ENCODE results near the gene PHACTR1. TPM values are rescaled to one million over a fixed set of nuclear protein-coding genes. Genes with fewer than 3 reads are reported as not detected.
A peak's percentile ranks its signal among the peaks of the same experiment; 100 is the strongest.

Gene PHACTR1
- total RNA-seq, 2 experiments from 2014 or later: 0.79 to 1.5 TPM

GRCh38 chr6:13212538-13212937, 496.0 kb downstream of the PHACTR1 start:
- no peak for DNase-seq
- peaks cover 3% of the 10 kb centered on the region for H3K27me3 Mint-ChIP-seq
- no peaks in the 10 kb centered on the region for H3K36me3 Mint-ChIP-seq
- no peak for ATAC-seq (ENCODE audit: low read depth)
- no peaks in the 10 kb centered on the region for H3K9me3 Mint-ChIP-seq
- no peaks in the 10 kb centered on the region for H3K4me1 Mint-ChIP-seq
- no peak overlapping the region for H3K4me3 Mint-ChIP-seq
- POLR2A ChIA-PET: no interaction called here
- no peak overlapping the region for H3K27ac Mint-ChIP-seq

GRCh38 chr6:13215390-13215789, 498.8 kb downstream of the PHACTR1 start:
- H3K27ac Mint-ChIP-seq: no peak overlapping the region
- peaks cover 4% of the 10 kb centered on the region for H3K27me3 Mint-ChIP-seq
- H3K4me3 Mint-ChIP-seq: no peak overlapping the region
- no peaks in the 10 kb centered on the region for H3K36me3 Mint-ChIP-seq
- POLR2A ChIA-PET: no interaction called here
- ATAC-seq (ENCODE audit: low read depth) (no peak), DNase-seq (no peak)
- no peaks in the 10 kb centered on the region for H3K4me1 Mint-ChIP-seq
- H3K9me3 Mint-ChIP-seq: no peaks in the 10 kb centered on the region

GRCh38 chr6:13216236-13217014, 499.9 kb downstream of the PHACTR1 start:
- H3K9me3 Mint-ChIP-seq: no peaks in the 10 kb centered on the region
- no peaks in the 10 kb centered on the region for H3K36me3 Mint-ChIP-seq
- DNase-seq: no peak
- H3K4me3 Mint-ChIP-seq: no peak overlapping the region
- H3K4me1 Mint-ChIP-seq: no peaks in the 10 kb centered on the region
- POLR2A ChIA-PET: no interaction called here
- no peak for ATAC-seq (ENCODE audit: low read depth)
- H3K27ac Mint-ChIP-seq: no peak overlapping the region
- H3K27me3 Mint-ChIP-seq: peaks cover 4% of the 10 kb centered on the region

- no peak overlapping the region for H3K27ac Mint-ChIP-seq
- no peaks in the 10 kb centered on the region for H3K9me3 Mint-ChIP-seq
- no peaks in the 10 kb centered on the region for H3K4me1 Mint-ChIP-seq
- POLR2A ChIA-PET: no interaction called here
- DNase-seq (no peak), ATAC-seq (ENCODE audit: low read depth) (no peak)
- no peaks in the 10 kb centered on the region for H3K36me3 Mint-ChIP-seq
- H3K4me3 Mint-ChIP-seq: no peak overlapping the region
- H3K27me3 Mint-ChIP-seq: peaks cover 2% of the 10 kb centered on the region
These were observed 500.8 kb downstream of the PHACTR1 start for GRCh38 chr6:13217206-13217905.

- no peak overlapping the region for H3K27ac Mint-ChIP-seq
- no peaks in the 10 kb centered on the region for H3K4me1 Mint-ChIP-seq
- DNase-seq (no peak), ATAC-seq (ENCODE audit: low read depth) (no peak)
- H3K27me3 Mint-ChIP-seq: peaks cover 2% of the 10 kb centered on the region
- no peaks in the 10 kb centered on the region for H3K9me3 Mint-ChIP-seq
- H3K36me3 Mint-ChIP-seq: no peaks in the 10 kb centered on the region
- no peak overlapping the region for H3K4me3 Mint-ChIP-seq
- POLR2A ChIA-PET: no interaction called here
These were observed 503.7 kb downstream of the PHACTR1 start for GRCh38 chr6:13220266-13220665.

GRCh38 chr6:13222048-13222447, 505.5 kb downstream of the PHACTR1 start:
- H3K4me1 Mint-ChIP-seq: peaks cover 2% of the 10 kb centered on the region
- H3K36me3 Mint-ChIP-seq: no peaks in the 10 kb centered on the region
- no peak overlapping the region for H3K4me3 Mint-ChIP-seq
- ATAC-seq (ENCODE audit: low read depth) (no peak), DNase-seq (no peak)
- H3K27ac Mint-ChIP-seq: no peak overlapping the region
- H3K9me3 Mint-ChIP-seq: no peaks in the 10 kb centered on the region
- POLR2A ChIA-PET: no interaction called here
- H3K27me3 Mint-ChIP-seq: peaks cover 5% of the 10 kb centered on the region

GRCh38 chr6:13226071-13226470, 509.5 kb downstream of the PHACTR1 start:
- H3K36me3 Mint-ChIP-seq: peaks cover 8% of the 10 kb centered on the region
- POLR2A ChIA-PET: no interaction called here
- peaks cover 2% of the 10 kb centered on the region for H3K9me3 Mint-ChIP-seq
- H3K4me1 Mint-ChIP-seq: peaks cover 22% of the 10 kb centered on the region
- no peak overlapping the region for H3K27ac Mint-ChIP-seq
- DNase-seq: no peak
- H3K4me3 Mint-ChIP-seq: no peak overlapping the region
- no peak for ATAC-seq (ENCODE audit: low read depth)
- H3K27me3 Mint-ChIP-seq: peaks cover 3% of the 10 kb centered on the region

- Mint-ChIP-seq H3K27me3 (peaks cover 3% of the 10 kb centered on the region), H3K4me3 (no peak overlapping the region), H3K36me3 (peaks cover 8% of the 10 kb centered on the region), H3K27ac (no peak overlapping the region), H3K4me1 (peaks cover 22% of the 10 kb centered on the region), H3K9me3 (peaks cover 3% of the 10 kb centered on the region)
- ATAC-seq (ENCODE audit: low read depth) (no peak), DNase-seq (no peak)
- POLR2A ChIA-PET: no interaction called here
These were observed 512.0 kb downstream of the PHACTR1 start for GRCh38 chr6:13228264-13229204.

GRCh38 chr6:13229205-13230085, 512.9 kb downstream of the PHACTR1 start:
- H3K36me3 Mint-ChIP-seq: peaks cover 8% of the 10 kb centered on the region
- H3K4me3 Mint-ChIP-seq: peak overlapping the region; percentile 73
- peaks cover 3% of the 10 kb centered on the region for H3K27me3 Mint-ChIP-seq
- peak; percentile 61 for DNase-seq
- peaks cover 22% of the 10 kb centered on the region for H3K4me1 Mint-ChIP-seq
- POLR2A ChIA-PET: interaction anchor here (0.7 to 1.1 kb wide), 2 partner anchors 99 to 112 kb away, joined by 3 to 4 read pairs; partner anchors contain the start of gene TBC1D7
- H3K9me3 Mint-ChIP-seq: peaks cover 3% of the 10 kb centered on the region
- H3K27ac Mint-ChIP-seq: peak overlapping the region; percentile 79
- ATAC-seq (ENCODE audit: low read depth): peak; percentile 97

GRCh38 chr6:13233106-13233505, 516.5 kb downstream of the PHACTR1 start:
- Mint-ChIP-seq H3K4me3 (no peak overlapping the region), H3K27me3 (peaks cover 6% of the 10 kb centered on the region), H3K9me3 (peaks cover 3% of the 10 kb centered on the region), H3K27ac (no peak overlapping the region), H3K36me3 (peaks cover 5% of the 10 kb centered on the region), H3K4me1 (peaks cover 20% of the 10 kb centered on the region)
- no peak for ATAC-seq (ENCODE audit: low read depth)
- DNase-seq: no peak
- POLR2A ChIA-PET: no interaction called here

- H3K9me3 Mint-ChIP-seq: peaks cover 3% of the 10 kb centered on the region
- H3K27ac Mint-ChIP-seq: no peak overlapping the region
- H3K4me3 Mint-ChIP-seq: no peak overlapping the region
- H3K36me3 Mint-ChIP-seq: peaks cover 5% of the 10 kb centered on the region
- ATAC-seq (ENCODE audit: low read depth): no peak
- peaks cover 11% of the 10 kb centered on the region for H3K4me1 Mint-ChIP-seq
- DNase-seq: no peak
- POLR2A ChIA-PET: no interaction called here
- peaks cover 8% of the 10 kb centered on the region for H3K27me3 Mint-ChIP-seq
These were observed 517.6 kb downstream of the PHACTR1 start for GRCh38 chr6:13234130-13234529.

- peaks cover 1% of the 10 kb centered on the region for H3K36me3 Mint-ChIP-seq
- no peak overlapping the region for H3K4me3 Mint-ChIP-seq
- H3K27ac Mint-ChIP-seq: no peak overlapping the region
- ATAC-seq (ENCODE audit: low read depth) (no peak), DNase-seq (no peak)
- H3K27me3 Mint-ChIP-seq: peaks cover 17% of the 10 kb centered on the region
- POLR2A ChIA-PET: no interaction called here
- H3K4me1 Mint-ChIP-seq: no peaks in the 10 kb centered on the region
- peaks cover 3% of the 10 kb centered on the region for H3K9me3 Mint-ChIP-seq
These were observed 518.8 kb downstream of the PHACTR1 start for GRCh38 chr6:13235339-13235738.
